ENCODE results near the gene ARL15. TPM values are rescaled to one million over a fixed set of nuclear protein-coding genes. Genes with fewer than 3 reads are reported as not detected.

ARL15 gene
- total and polyA plus RNA-seq, 9 of the 15 experiments (the other 6 are each of a cell fraction or from before 2014, with no cell fraction given), result 18.5 to 80.4 (median 57.0) TPM

GRCh38 chr5:54230936-54231685 lies 79.3 kb downstream of the ARL15 start:
- peaks cover 32% of the 10 kb centered on the region for H4K20me1 ChIP-seq (replicated peaks; ENCODE audit: control insufficient read depth, insufficient read depth, low read length)
- ATAC-seq (no peak), DNase-seq (ENCODE audit: extremely low read depth in 1 of 4, low spot score in 3 of 4) (no peak), FAIRE-seq (no peak)
- peaks cover 5 to 18% of the 10 kb centered on the region in 2 experiments; a peak in 3 of 5 replicates for H3K4me1 ChIP-seq (replicated peaks in 1 of 2; ENCODE audit: control insufficient read depth in 2 of 2, insufficient read depth in 2 of 2, low read length in 2 of 2)
- ChIA-PET CTCF (ENCODE audit: low intra/inter-chr PET ratio) (no interaction called here), POLR2A (no interaction called here)
- no peaks in the 10 kb centered on the region for H3K27me3 ChIP-seq (ENCODE audit: control insufficient read depth in 2 of 2, insufficient read depth in 2 of 2, low read length in 2 of 2)
- 47% methylated on average over 3 of the region's 3 CpGs for WGBS (ENCODE audit: insufficient coverage, low coverage, missing lambda C conversion rate)
- no TSS peak for BruUV-seq (replicated peaks)
- H3K4me2 ChIP-seq (ENCODE audit: insufficient read depth, low read length), result no peak overlapping the region
- no peak overlapping the region for H3K9ac ChIP-seq (ENCODE audit: insufficient read depth in 1 of 2, low read depth in 2 of 2, low read length in 2 of 2)
- peaks cover 87% of the 10 kb centered on the region for H3K79me2 ChIP-seq (ENCODE audit: control insufficient read depth, insufficient read depth, low read length)
- H3K9me1 ChIP-seq (ENCODE audit: control insufficient read depth, insufficient read depth, low read length), result peaks cover 4% of the 10 kb centered on the region
- H3K27ac ChIP-seq (ENCODE audit: extremely low read depth, low read depth, low read length), result no peak overlapping the region
- in situ Hi-C loops (cut with MboI), result loop anchor here (25.0 kb wide), 1 partner anchor 631 kb away; no protein-coding TSS in a partner anchor
- no peaks in the 10 kb centered on the region for H3K9me3 ChIP-seq (replicated peaks; ENCODE audit: control insufficient read depth, insufficient read depth, low read depth, low read length)
- no peak overlapping the region for H3K4me3 ChIP-seq
- intact Hi-C loops (cut with micrococcal nuclease), result loop anchor here (5.0 kb wide), 1 partner anchor 754 kb away; no protein-coding TSS in a partner anchor
- H3K36me3 ChIP-seq (ENCODE audit: control insufficient read depth, insufficient read depth, low read length), result no peaks in the 10 kb centered on the region
- no peak overlapping the region for H2AFZ ChIP-seq (ENCODE audit: low read depth, low read length)
- TF ChIP-seq SNAPC5 (CRISPR knock-in tag; IDR thresholded peaks at IDR 0.05), result no peak
- TF ChIP-seq SMAD3 (CRISPR knock-in tag; conservative IDR thresholded peaks at IDR 0.05), result no peak
- no peak for TF ChIP-seq SRSF7 (optimal IDR thresholded peaks at IDR 0.05; ENCODE audit: low read depth, low read length)
- TF ChIP-seq NFYB (IDR thresholded peaks at IDR 0.05; ENCODE audit: extremely low read depth, insufficient read length), result no peak
- no peak for TF ChIP-seq DMBX1 (CRISPR knock-in tag; IDR thresholded peaks at IDR 0.05; ENCODE audit: borderline replicate concordance)
- TF ChIP-seq KAT8 (IDR thresholded peaks at IDR 0.05; ENCODE audit: low read depth), result no peak
- no peak for TF ChIP-seq GATAD2A (IDR thresholded peaks at IDR 0.05)
- TF ChIP-seq SMARCC2 (IDR thresholded peaks at IDR 0.05; ENCODE audit: low read depth), result no peak
- TF ChIP-seq POLR2AphosphoS2 (IDR thresholded peaks at IDR 0.05; ENCODE audit: low read length), result no peak
- TF ChIP-seq SMAD4 (CRISPR knock-in tag; conservative IDR thresholded peaks at IDR 0.05), result no peak
- TF ChIP-seq ZNF274 (IDR thresholded peaks at IDR 0.05; ENCODE audit: borderline replicate concordance, low read depth, low read length), result no peak
- TF ChIP-seq BACH1 (tag; IDR thresholded peaks at IDR 0.05), result no peak
- no peak for TF ChIP-seq BCLAF1 (IDR thresholded peaks at IDR 0.05; ENCODE audit: borderline replicate concordance in 1 of 2, control insufficient read depth in 1 of 2, low read depth in 2 of 2, low read length in 1 of 2)
- no peak for TF ChIP-seq ARID3A (IDR thresholded peaks at IDR 0.05; ENCODE audit: borderline replicate concordance, low read depth, low read length)
- no peak for TF ChIP-seq YY1 (IDR thresholded peaks at IDR 0.05; ENCODE audit: borderline replicate concordance in 1 of 3, control insufficient read depth in 1 of 3, extremely low read depth in 1 of 3, insufficient read depth in 3 of 3, insufficient read length in 1 of 3, insufficient replicate concordance in 2 of 3, low read depth in 1 of 3, low read length in 2 of 3)
- no peak for TF ChIP-seq HLTF (IDR thresholded peaks at IDR 0.05)
- no peak for TF ChIP-seq MAFF (IDR thresholded peaks at IDR 0.05; ENCODE audit: low read length)

All from K562 (cell line).